ENCODE measurements around the gene ZBTB22.
"Not testable (repeated sequence)": the region's sequence is repeated elsewhere in the genome, so short reads cannot be mapped to it uniquely, and the experiment has no call there.

Gene ZBTB22, protein sequence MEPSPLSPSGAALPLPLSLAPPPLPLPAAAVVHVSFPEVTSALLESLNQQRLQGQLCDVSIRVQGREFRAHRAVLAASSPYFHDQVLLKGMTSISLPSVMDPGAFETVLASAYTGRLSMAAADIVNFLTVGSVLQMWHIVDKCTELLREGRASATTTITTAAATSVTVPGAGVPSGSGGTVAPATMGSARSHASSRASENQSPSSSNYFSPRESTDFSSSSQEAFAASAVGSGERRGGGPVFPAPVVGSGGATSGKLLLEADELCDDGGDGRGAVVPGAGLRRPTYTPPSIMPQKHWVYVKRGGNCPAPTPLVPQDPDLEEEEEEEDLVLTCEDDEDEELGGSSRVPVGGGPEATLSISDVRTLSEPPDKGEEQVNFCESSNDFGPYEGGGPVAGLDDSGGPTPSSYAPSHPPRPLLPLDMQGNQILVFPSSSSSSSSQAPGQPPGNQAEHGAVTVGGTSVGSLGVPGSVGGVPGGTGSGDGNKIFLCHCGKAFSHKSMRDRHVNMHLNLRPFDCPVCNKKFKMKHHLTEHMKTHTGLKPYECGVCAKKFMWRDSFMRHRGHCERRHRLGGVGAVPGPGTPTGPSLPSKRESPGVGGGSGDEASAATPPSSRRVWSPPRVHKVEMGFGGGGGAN

DNA sequence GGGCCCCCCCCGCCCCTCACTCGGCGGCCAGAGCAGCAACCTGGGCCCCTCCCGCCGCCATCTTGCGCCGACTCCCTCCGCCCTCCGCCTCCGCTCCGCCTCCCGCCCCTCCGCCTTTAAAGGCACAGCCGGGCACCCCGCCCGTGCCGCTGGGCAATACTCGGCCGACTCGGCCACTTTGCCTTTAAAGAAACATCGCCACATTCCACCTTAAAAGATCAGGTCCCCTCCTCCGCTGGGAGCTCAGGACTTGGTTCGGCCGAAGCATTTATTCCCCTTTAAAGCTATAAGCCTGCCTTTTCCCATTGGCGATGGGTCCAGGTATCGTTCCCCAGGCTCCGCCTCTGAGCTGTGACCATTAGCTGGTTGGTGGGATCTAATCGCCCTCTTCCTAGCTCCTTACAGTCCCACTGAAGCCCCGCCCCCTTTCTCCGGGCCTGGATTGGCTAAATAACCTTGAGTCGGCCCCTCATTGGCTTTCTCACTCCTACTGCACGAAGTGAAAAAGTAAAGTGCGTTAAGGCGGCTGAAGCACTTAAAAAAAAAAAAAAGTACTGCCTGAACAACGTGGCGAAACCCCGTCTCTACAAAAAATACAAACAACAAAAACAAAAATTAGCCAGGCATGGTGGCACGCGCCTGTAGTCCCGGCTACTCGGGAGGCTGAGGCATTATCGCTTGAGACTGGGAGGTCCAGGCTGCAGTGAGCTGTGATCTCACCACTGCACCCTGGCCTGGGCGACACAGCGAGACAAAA, at the start of gene ZBTB22:
Gene ZBTB22 (minus strand): TSS at position 76 of the 757 bp plus-strand sequence. CDS start 828 bp downstream, outside the sequence.
- peak within 1 kb of the TSS; percentile 48 for H3K4me3 ChIP-seq (replicated peaks; ENCODE audit: low read depth, low read length)
- peak; percentile 97 for DNase-seq (ENCODE audit: extremely low read depth, low read depth)
- TF ChIP-seq, protein P1, sequence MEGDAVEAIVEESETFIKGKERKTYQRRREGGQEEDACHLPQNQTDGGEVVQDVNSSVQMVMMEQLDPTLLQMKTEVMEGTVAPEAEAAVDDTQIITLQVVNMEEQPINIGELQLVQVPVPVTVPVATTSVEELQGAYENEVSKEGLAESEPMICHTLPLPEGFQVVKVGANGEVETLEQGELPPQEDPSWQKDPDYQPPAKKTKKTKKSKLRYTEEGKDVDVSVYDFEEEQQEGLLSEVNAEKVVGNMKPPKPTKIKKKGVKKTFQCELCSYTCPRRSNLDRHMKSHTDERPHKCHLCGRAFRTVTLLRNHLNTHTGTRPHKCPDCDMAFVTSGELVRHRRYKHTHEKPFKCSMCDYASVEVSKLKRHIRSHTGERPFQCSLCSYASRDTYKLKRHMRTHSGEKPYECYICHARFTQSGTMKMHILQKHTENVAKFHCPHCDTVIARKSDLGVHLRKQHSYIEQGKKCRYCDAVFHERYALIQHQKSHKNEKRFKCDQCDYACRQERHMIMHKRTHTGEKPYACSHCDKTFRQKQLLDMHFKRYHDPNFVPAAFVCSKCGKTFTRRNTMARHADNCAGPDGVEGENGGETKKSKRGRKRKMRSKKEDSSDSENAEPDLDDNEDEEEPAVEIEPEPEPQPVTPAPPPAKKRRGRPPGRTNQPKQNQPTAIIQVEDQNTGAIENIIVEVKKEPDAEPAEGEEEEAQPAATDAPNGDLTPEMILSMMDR (IDR thresholded peaks at IDR 0.05; ENCODE audit: low read depth, low read length, missing control alignments), result no peak

DNA sequence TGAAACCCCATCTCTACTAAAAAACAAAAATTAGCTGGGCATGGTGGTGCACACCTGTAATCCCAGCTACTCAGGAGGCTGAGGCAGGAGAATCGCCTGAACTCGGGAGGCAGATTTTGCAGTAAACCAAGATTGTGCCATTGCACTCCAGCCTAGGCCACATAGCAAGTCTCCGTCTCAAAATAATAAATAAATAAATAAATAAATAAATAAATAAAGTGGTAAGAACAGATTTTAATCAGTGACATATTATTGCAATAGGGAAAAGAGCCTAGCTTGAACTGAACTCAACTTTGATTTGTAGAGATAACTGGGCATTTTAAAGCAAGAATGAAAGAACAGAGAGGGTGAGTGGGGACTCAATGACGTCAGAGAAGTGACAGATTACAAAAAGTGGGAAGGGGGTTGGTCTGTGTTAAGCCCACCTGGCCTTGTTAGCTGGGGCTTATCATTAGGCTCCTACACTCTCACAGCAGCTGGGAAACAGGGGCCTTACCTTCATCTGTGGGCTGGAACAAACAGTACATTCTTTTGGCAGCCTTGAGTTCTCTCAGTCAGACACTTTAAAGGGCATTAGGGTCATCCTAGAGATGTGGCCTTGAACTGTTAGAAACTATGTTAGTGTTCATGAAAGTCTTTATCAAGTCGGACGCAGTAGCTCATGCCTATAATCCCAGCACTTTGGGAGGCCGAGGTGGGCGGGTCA, 49.6 kb upstream of the ZBTB22 start:
- H3K4me3 ChIP-seq (replicated peaks; ENCODE audit: low read depth, low read length), result no peak overlapping the region
- DNase-seq (ENCODE audit: extremely low read depth, low read depth), result no peak
- TF ChIP-seq, protein P1 (IDR thresholded peaks at IDR 0.05; ENCODE audit: low read depth, low read length, missing control alignments), result no peak

DNA sequence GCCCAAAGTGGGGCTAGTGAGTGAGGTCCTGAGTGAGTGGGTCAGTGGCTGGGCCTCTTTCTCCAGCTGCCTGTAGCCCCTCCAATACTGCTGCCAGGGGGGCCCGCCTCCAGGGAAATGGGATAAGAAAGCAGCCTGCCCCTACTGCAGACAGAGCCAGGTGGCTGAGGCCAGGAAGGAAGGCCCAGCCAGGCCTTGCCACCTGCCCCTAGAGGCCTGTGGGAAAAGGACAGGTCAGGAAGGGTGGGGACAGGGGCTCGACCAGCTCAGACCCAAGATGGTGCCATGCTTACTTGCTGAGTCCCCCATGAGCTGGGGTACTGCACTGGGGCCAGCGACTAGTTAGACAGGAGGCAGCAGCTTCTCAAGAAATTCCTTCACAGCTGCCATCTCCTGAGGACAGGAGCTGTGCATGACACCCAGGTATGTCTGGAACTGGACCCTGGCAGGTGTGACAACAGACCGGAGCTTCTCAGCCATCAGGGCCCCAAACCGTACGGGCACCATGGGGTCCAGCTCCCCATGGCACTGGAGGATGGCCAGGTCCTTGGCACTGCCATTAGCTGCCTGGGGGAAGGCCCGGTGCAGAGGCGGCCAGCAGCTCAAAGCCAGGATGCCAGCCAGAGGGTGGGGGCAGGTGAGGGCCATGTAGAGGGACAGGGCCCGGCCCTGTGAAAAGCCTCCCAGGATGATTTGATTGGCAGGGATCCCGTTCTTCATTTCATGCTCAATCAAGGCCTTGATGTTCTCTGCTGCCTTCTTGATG, 47.8 kb upstream of the ZBTB22 start:
- not testable (repeated sequence) for DNase-seq (ENCODE audit: extremely low read depth, low read depth); H3K4me3 ChIP-seq (replicated peaks; ENCODE audit: low read depth, low read length)
- TF ChIP-seq, protein P1 (IDR thresholded peaks at IDR 0.05; ENCODE audit: low read depth, low read length, missing control alignments), result peak; percentile 3

DNA sequence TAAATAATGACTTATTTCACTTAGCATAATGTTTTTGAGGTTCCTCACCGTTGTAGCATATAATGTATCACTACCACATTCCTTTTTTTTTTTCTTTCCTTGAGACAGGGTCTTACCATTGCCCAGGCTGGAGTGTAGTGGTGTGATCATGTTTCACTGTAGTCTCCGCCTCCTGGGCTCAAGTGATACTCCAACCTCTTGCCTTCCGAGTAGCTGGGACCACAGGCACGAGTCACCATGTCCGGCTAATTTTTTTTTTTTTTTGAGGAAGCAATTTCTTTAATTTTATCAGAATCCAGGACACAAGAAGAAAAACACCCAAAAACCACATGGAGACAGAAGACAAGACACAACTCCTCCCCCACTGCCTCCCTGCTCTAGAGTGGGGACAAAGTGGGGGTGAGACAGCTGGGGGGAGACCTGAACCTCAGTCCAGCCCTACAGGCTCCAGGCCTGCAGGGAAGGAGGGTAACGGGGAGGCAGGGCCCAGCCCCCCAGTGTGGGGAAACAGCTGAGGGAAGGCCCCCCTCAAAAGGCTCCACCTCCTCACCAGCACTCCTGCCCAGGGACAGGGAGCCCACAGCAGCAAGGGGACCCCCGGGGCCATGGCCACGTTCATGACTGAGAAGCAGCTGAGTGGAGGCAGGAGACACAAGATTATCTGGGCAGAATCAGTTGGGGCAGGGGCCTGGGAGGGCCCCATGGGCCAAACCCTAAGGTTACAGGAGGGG, 47.1 kb upstream of the ZBTB22 start:
- not testable (repeated sequence) for H3K4me3 ChIP-seq (replicated peaks; ENCODE audit: low read depth, low read length)
- DNase-seq (ENCODE audit: extremely low read depth, low read depth), result peak; percentile 63

DNA sequence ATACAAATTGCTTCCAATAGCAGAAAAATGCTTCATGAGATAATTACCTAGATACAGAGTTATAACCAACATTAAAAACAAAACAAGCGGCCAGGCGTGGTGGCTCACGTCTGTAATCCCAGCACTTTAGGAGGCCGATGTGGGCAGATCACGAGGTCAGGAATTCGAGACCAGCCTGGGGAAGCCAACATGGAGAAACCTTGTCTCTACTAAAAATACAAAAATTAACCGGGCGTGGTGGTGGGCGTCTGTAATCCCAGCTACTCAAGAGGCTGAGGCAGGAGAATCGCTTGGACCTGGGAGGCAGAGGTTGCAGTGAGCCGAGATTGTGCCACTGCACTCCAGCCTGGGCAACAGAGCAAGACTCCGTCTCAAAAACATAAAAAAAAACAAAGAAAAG, 45.9 kb upstream of the ZBTB22 start:
- DNase-seq (ENCODE audit: extremely low read depth, low read depth); H3K4me3 ChIP-seq (replicated peaks; ENCODE audit: low read depth, low read length): not testable (repeated sequence)

DNA sequence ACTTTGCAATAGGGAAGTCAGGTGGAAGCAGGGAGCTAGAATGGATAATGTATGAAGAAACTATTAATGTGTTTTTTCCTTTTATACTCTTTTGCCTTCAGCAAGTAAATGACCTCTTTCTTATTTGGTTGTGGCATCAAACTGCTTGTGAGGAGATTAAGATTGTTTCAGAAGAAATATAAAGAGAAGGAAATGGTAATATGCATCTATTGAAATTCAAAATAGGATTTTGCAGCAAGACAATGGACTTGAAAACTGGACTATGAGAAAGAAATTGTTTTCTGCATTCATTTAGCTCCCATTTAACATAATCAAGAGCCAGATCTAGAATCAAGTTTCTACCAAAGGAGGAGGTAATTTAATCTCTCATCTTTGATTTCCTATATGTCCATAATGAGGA, 41.8 kb upstream of the ZBTB22 start:
- TF ChIP-seq, protein P1 (IDR thresholded peaks at IDR 0.05; ENCODE audit: low read depth, low read length, missing control alignments), result no peak
- H3K4me3 ChIP-seq (replicated peaks; ENCODE audit: low read depth, low read length), result no peak overlapping the region
- DNase-seq (ENCODE audit: extremely low read depth, low read depth), result no peak

DNA sequence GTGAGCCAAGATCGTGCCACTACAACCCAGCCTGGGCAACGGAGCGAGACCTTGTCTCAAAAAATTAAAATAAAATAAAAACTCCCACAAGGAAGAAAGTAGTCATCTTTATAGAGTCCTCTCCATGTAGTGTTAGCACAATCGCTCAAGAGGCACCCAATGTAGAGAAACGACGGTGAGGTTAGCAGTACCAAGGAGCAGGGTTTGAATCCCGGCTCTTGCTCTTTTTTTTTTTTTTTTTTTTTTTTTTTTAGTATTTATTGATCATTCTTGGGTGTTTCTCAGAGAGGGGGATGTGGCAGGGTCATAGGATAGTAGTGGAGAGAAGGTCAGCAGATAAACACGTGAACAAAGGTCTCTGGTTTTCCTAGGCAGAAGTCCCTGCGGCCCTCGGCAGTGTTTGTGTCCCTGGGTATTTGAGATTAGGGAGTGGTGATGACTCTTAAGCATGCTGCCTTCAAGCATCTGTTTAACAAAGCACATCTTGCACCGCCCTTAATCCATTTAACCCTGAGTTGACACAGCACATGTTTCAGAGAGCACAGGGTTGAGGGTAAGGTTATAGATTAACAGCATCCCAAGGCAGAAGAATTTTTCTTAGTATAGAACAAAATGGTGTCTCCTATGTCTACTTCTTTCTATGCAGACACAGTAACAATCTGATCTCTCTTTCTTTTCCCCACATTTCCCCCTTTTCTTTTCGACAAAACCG, 39.8 kb upstream of the ZBTB22 start:
- not testable (repeated sequence) for DNase-seq (ENCODE audit: extremely low read depth, low read depth)

More for the DNA sequence above, 39.8 kb upstream of the ZBTB22 start:
- H3K4me3 ChIP-seq (replicated peaks; ENCODE audit: low read depth, low read length), result not testable (repeated sequence)
